HG02973 (cell line): ENCODE measurements around the gene DIP2A.
"Not testable (repeated sequence)": the region's sequence is repeated elsewhere in the genome, so short reads cannot be mapped to it uniquely, and the experiment has no call there.

Experiments used
- ATAC-seq: cut with Tn5 transposase; IDR thresholded peaks from one replicate; pipeline ENCODE4 v1.9.1; 2021; ENCODE audit warnings: moderate library complexity; ENCODE audit not compliant: unreplicated experiment

Gene DIP2A

DNA sequence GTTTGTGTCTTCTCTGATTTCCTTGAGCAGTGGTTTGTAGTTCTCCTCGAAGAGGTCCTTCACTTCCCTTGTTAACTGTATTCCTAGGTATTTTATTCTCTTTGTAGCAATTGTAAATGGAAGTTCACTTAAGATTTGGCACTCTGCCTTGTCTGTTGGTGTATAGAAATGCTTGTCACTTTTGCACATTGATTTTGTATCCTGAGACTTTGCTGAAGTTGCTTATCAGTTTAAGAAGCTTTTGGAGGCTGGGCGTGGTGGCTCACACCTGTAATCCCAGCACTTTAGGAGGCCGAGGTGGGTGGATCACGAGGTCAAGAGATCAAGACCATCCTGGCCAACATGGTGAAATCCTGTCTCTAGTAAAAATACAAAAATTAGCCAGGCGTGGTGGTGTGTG, 119.1 kb downstream of the DIP2A start:
- ATAC-seq, result not testable (repeated sequence)

DNA sequence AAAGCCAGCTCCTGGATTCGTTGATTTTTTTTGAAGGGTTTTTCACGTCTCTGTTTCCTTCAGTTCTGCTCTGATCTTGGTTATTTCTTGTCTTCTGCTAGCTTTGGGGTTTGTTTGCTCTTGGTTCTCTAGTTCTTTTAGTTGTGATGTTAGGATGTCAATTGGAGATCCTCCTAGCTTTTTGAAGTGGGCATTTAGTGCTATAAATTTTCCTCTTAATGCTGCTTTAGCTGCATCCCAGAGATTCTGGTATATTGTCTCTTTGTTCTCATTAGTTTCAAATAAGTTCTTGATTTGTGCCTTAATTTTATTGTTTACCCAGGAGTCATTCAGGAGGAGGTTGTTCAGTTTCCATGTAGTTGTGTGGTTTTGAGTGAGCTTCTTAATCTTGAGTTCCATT, 120.7 kb downstream of the DIP2A start:
- not testable (repeated sequence) for ATAC-seq

DNA sequence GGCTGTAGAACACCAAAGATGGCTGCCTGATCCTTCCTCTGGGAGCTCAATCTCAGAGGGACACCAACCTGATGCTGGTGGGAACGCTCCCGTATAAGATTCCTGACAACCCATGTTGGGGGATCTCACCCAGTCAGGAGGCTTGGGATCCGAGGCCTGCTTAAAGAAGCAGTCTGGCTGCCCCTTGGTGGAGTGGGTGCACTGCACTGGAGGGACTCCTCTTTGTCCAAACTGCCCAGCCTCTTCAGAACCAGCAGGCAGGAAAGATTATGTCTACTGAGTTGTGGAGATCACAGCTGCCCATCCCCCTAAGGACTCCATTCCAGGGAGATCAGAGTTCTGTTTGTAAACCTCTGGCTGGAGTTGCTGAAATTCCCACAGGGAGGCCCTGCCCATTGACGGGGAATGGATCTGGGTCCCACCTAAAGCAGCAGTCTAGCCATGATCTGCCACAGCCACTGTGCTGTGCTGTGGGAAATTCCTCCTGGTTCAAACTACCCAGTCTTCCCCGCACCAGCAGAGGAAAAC, 123.2 kb downstream of the DIP2A start:
- no peak for ATAC-seq

DNA sequence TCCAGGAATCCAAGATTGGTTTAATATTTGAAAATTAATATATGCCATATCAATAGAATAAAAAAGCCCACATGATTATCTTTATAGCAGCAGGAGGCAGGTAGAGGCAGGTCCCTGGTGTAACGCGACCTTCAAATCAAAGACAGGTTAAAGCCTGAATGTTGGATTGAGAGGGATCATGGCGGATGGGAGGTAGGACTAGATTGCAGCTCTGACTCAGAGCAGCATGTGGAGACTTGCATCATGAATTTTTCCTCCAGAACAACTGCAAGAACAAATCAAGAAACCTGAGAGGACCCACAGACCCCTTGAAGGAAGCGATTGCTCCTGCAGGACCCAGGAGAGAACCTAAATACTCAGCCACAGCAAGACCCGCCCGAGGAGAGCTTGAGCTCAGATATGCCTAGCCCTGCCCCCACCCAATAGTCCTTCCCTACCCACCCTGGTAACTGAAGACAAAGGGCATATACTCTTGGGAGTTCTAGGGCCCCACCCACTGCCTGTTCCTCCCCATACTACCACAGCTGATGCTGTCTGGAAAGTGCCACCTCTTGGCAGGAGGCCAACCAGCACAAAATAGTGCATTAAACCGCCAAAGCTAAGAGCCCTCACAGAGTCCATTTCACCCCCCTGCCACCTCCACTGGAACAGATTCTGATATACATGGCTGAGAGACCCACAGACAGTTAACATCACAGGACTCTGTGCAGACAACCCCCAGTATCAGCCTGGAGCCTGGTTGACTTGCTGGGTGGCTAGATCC, 126.7 kb downstream of the DIP2A start:
- no peak for ATAC-seq

DNA sequence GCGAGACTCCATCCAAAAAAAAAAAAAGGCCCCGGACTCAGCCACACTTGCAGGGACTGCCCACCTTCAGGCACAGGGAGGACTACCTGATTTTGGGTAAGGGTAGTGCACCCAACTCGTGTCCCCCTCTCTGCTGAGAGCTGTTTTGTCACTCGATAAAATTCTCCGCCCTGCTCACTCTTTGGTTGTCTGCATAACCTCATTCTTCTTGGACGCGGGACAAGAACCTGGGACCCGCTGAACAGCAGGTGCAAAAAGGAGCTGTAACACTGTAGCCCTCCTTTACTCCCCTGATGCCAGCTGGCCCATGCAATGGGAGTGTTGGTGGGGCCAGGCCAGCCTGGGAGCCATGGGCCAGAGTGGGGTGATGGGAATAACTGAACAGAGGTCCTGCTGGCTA, 135.6 kb downstream of the DIP2A start:
- ATAC-seq, result no peak

DNA sequence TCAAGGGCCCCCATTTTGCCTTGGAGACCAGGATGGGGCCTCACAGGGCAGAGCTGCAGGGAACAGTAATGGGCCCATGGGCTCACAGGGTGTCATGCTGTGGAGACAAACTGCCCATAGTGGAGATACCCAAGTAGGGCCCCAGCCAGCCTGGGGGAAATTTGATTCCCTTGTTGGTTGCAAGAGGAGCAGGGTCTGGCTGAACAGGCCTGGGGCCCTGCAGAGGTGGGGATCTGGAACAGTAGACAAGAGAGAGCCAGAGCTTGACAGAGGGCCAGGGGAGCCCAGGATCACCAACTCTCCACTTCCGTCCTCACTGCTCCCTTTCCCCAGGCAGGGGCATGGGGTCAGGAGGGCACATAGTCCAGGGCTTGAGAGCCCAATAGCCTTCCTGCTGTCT, 137.5 kb downstream of the DIP2A start:
- no peak for ATAC-seq

DNA sequence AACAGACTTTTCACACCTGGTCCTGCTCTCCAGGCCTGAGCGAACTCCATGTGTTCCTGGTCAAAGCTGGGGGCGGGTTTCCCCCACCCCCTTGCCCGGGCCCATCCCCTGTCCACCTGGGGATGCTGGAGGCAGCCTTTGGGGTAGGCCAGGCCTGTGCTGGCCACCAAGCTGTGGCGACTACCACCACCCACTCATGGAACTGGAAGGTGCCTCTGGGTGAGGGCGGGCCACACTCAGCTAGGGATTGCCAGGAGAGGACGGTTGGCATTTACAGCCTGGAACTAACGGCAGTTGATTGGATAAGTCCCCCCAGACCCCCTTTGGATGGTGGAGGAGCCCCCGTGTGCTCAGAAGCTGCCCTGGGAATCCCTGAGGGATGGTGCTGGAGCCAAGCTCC, 138.3 kb downstream of the DIP2A start:
- ATAC-seq, result no peak

DNA sequence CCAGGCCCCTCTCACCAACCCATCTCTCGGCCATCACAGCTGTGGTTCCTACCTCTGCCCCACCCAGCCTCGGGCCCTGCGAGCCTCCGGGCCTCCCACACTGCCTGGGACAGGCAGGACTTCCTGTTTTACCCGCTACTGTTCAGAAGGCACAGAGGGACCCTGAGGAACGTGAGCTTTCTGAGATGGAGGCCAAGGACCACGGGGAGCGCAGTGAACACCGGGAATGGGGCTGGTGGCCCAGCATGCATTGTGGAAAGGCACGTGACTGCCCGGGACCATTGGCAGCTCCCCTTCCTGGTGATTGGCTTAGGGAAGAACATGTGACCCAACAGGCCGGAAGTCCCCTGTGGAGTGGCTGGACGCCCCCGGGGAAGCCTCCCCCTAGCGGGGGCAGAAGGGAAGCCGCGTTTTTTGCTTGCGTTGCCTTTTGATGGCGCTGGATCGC, 139.2 kb downstream of the DIP2A start:
- ATAC-seq, result no peak

DNA sequence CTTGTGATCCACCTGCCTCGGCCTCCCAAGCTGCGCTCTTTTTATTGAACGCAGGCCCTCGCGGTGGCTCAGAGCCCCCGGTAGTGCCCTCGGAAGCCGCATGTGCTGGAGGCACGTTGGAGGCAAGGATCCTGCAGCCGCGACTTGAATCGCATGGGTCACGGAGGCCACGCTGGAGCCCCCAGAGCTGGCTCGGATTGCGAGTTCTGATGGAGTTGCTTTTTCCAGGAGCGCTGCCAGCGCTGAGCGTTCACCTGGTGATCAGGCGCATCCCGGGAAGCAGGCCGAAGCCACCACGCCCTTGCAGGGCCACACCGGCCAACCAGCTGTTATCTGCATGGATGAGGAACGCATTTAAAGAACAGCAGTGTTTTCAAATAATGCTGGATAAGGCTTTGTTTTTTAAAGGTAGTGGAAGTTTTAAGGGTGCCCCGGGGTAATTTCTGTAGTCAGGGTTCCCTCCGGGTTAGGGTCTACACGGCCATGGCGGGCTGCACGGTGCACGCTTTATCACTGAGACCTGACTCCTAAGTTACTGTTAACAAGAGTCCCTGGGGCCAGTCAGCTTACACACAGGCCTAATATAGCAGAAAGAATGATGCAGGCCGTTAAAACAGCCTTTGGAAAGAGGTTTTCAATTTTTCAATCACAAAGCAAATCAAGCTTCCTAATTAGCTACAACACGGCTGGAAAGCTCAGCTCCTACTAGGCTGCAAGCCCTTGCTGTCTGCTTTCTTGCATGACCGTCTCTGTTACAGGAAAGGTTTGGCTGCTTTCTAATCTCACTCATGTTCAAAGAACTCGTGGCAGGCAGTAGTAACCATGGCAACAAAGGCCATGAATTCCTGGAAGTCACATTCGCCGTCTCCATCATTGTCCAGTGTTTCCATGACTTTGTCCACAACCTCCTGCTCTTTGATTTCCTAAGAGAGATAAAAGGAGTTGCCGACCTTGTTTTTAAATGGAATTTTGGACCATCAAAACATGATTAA, 140.2 kb downstream of the DIP2A start:
- ATAC-seq, result no peak

DNA sequence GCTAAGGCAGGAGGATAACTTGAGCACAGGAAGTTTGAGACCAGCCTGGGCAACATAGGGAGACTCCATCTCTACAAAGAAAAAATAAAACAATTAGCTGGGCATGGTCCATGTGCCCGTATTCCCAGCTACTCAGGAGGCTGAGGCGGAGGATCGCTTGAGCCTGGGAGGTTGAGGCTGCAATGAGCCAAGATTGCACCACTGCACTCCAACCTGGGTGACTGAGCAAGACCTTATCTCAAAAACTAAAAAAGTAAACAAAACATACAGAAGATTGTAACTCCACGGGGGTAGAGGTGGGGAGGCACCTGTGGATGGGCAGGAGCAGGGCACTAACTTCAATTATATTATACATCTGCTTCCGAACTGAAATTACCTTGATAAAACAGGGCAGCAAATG, 141.6 kb downstream of the DIP2A start:
- ATAC-seq, result no peak

DNA sequence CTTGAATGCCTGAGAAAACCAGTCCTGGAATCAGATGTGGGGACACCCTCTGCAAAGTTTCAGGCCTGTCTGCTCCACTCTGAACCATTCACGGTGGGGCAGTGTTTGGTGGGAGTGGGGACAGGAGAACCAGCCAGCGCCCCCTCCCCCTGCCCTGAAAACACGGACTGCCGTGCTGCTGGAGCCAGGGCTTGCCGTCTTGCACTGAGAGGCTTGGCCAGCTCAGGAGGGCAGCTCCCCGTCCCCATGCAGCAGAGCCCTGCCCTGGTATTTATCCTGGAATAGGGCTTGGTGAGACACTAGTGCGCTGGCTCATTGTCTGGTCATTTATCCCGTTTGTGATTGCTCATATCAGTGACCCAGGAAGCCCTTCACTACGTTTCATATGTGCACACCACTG, 142.3 kb downstream of the DIP2A start:
- no peak for ATAC-seq

DNA sequence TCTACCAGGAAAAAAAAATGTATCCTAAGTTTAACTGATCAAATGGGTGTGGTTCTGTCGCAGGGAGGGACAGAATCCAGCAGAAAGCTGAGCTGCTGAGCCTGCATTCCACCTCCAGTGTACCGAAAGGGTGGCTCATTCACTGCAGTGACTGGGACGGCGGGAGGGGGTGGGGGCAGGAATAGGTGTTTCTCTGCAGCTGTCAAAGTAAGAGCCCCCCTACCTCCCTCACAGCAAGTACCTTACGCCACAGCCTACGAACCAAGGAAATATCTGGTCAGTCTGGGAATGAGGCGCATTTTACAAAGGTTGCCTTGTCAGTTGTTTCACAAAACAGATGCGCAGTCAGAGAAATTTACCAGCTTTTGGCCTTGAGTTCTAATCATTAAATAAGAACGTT, 144.5 kb downstream of the DIP2A start:
- ATAC-seq, result no peak

DNA sequence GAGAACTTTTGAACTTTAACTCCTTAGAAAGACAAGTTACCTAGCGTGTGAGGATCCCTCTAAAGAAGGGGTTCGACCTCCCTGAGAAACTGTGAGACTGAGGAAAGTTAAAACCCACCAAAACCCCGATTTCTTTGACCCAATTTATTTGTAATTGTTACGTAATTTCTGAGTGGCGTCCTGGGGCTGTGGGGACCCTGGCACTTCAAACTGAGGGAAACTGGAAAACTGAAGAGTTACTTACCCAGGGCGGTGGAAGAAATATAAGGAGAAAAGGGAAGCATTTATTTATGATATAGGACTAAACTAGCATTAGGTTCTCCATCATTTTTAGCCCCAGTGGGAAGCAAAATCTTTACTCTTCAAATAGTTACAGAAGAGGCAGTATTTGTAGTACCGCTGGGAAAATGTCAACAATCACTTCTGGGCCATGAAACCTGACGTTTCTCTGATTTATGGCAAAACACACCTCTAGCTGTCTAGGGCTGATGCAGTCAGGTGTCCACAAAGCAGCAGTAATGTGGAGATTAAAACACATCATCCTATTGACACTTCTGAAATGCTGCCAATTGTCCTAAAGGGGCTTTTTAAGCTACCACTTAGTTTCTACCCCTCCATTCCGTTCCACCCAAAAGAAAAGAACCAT, 145.8 kb downstream of the DIP2A start:
- no peak for ATAC-seq

DNA sequence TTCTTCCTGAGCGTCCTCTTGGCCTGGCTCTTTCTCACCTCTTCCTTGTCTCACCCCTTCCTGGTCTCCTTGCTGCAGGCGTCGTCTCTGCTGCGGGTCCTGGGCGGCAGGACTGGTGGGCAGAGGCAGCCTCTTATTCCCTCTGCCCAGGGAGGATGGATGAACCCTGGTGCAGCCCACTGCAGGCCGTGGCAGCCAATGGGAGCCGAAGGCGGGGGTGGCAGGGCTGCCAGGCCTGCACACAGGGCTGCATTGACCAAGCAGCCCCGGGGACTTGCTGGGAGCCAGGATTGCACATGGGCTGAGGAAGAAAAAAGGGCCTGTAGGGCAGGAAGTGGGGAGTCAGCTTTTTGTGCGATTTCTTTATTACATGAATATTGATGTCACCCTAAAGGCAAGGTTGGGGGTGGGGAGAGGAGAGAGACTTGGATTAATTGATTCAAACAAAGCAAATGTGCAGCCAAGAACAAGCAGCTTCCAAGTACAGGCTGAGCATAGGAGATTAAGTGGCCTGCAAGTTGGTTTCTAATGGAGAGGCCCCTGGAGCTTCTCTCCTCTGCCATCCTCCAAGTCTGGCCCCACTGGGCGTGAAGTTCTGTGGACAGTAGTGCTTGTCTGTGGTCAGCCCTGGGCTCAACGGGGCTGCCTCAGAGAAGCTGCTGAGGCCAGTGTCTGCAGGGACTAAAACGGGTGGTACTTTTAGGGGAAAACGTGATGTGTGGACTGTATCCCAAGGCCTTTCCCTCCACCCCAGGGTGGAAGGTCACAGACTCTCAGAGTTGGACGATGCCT, 146.5 kb downstream of the DIP2A start, which contains the start of gene S100B:
Gene S100B (minus strand): TSS at position 108 of the 792 bp plus-strand sequence. CDS start 2,667 bp downstream, outside the sequence.
- ATAC-seq, result no peak

DNA sequence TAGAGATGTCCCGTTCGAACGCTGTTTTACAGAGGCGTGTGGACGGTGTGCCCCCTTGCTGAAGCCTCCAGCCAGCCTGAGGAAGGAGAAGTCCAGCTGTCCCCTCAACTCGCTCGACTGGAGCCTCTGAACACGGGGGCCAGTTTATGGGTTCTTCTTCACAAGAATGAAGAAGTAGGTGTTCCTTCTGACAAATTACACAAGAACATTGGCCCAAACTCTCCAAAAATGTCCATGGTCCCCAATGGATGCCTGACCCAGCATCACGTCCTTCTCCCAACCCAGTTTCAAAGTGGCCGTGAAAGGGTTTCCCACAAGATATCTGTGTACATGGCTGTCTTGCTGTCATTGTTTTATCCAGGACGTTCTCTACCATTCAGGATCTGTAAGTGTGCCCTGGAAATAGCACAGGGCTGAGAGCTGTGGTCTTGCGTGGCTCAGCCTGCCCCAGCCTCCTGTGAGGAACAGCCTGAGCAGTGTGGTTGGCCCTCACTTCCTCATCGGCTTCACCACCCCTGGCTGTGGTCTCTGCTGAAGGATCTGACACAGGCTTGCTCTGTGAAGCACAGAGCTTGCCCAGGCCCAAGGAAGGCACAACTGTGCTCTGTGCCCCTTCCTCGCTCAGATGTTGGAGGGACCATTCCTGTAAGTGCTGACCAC, 147.2 kb downstream of the DIP2A start:
- ATAC-seq, result no peak

DNA sequence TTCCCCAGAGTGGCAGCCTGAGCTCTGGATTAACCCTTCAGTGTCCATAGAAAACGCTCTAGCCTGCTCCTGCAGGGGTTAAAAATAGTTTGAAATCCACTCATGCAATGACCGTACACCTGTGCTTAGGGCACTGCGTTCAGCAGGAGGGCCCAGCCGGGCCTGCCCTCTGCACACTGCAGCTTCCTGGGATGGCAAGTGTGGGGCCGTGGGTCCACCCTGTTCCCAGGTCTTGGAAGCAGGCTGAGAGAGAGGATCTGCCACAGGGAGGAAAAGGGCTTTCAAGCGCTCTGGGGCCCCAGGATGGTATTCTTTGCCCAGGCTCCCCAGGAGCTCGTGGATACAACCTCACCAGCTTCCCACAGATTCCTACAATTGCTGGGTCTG, 147.7 kb downstream of the DIP2A start:
- ATAC-seq, result no peak

DNA sequence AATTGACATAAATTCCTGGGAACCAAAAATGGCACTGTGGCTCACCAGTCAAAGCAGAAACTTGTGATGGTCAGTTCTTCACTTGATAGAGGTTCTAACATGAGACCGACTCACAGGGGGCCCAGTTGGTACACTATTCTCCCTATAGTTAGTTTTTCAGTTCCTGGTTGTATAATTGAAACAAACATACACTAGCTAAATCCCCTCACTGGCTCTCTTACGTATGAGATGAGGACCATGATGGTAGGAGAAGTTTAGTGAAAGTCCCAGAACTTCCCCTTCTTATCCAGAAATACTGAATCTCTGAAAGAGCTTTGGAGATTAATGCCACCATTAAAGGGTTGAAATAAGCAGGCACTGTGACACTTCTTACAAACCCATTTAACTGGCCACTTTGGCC, 148.9 kb downstream of the DIP2A start:
- no peak for ATAC-seq

DNA sequence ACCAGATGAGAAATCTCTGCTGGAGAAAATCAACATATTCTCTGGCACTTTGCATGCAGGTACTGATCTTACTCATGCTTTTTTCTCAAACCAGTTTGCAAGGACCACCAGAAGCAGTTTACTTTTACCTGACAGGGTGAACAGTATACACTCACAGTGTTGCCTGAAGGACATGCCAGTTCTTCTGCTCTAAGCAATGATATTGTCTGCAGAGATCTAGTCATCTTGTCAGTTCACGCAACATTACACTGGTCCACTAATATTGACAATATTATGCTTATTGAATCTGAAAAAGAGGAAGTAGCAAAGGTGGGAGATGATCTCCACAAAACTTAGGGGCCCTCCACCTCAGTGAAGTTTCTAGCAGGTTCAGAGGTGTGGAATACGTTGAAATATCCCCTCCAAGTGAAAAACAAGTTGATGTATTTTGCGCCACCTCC, 150.0 kb downstream of the DIP2A start:
- no peak for ATAC-seq

DNA sequence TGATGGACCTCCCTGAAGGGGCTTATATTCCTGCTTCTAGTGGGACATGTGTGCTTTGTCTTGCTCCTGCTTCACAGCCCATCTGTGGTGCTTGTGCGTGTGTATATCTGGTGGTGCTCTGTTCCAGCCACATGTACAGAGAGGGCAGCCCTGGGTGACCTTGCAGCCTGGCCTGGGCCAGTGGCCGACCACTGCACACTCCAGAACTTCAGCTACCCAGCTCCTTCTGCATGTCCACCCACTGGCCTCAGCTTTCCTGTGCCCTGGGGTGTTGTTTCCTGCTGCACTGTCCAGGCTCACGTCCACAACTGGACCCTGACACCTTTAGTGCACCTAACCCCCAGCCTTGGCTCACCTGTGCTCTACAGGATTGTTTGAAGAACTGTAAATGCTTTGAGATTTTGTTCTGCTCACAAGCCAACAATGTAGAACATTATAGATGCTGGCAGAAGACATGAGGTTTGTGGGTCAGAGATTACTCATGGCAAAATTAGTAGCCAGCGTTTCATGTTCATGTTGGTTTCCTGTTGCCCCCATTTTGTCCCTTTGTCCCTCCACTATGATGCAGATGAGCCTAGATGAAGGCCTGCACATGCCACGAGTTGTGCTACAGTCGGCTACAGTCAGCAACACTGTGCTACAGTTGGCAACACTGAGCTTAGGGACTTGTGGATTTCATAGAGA, 151.5 kb downstream of the DIP2A start:
- no peak for ATAC-seq
